Activated CD4-positive, CD25-positive, alpha-beta regulatory T cell treated with anti-CD3 and anti-CD28 coated beads, Interleukin-2, amount 50 U/mL, for 72 hours (primary cell): ENCODE data around the gene STARD9.
"Not testable (repeated sequence)": the region's sequence is repeated elsewhere in the genome, so short reads cannot be mapped to it uniquely, and the experiment has no call there.

Experiments used
- DNase-seq: peaks from one replicate; pipeline ENCODE4 v3.0.0; 2021

Gene STARD9

GRCh38 chr15:42591238-42591934, 16.0 kb downstream of the STARD9 start:
- no peak for DNase-seq

GRCh38 chr15:42592716-42593115, 17.3 kb downstream of the STARD9 start:
- no peak for DNase-seq

GRCh38 chr15:42593143-42593542, 17.7 kb downstream of the STARD9 start:
- DNase-seq: no peak

- DNase-seq: no peak
Measured at GRCh38 chr15:42594095-42594494, 18.7 kb downstream of the STARD9 start.

GRCh38 chr15:42595626-42596240, 20.3 kb downstream of the STARD9 start:
- no peak for DNase-seq

- not testable (repeated sequence) for DNase-seq
Measured at GRCh38 chr15:42601316-42601715, 25.9 kb downstream of the STARD9 start.

GRCh38 chr15:42602501-42602900, 27.1 kb downstream of the STARD9 start:
- no peak for DNase-seq

GRCh38 chr15:42603978-42604377, 28.6 kb downstream of the STARD9 start:
- DNase-seq: no peak

GRCh38 chr15:42604894-42605744, 29.7 kb downstream of the STARD9 start:
- DNase-seq: no peak

GRCh38 chr15:42605796-42606195, 30.4 kb downstream of the STARD9 start:
- no peak for DNase-seq

GRCh38 chr15:42608110-42608531, 32.7 kb downstream of the STARD9 start:
- peak; percentile 37 for DNase-seq

- no peak for DNase-seq
Measured at GRCh38 chr15:42608752-42609488, 33.5 kb downstream of the STARD9 start.

GRCh38 chr15:42611532-42611931, 36.1 kb downstream of the STARD9 start:
- DNase-seq: no peak

- DNase-seq: no peak
Measured at GRCh38 chr15:42612367-42612912, 37.0 kb downstream of the STARD9 start.

GRCh38 chr15:42616107-42616506, 40.7 kb downstream of the STARD9 start:
- DNase-seq: no peak

GRCh38 chr15:42619656-42620371, 44.4 kb downstream of the STARD9 start:
- DNase-seq: no peak

- no peak for DNase-seq
Measured at GRCh38 chr15:42621386-42621785, 46.0 kb downstream of the STARD9 start.

GRCh38 chr15:42621996-42622925, 46.9 kb downstream of the STARD9 start:
- no peak for DNase-seq

GRCh38 chr15:42623951-42624350, 48.5 kb downstream of the STARD9 start:
- DNase-seq: no peak

GRCh38 chr15:42627485-42627884, 52.1 kb downstream of the STARD9 start:
- no peak for DNase-seq

GRCh38 chr15:42628761-42629160, 53.4 kb downstream of the STARD9 start:
- DNase-seq: no peak
